ENCODE data around the gene TTC34.
"Not testable (repeated sequence)": the region's sequence is repeated elsewhere in the genome, so short reads cannot be mapped to it uniquely, and the experiment has no call there.

Gene TTC34

DNA sequence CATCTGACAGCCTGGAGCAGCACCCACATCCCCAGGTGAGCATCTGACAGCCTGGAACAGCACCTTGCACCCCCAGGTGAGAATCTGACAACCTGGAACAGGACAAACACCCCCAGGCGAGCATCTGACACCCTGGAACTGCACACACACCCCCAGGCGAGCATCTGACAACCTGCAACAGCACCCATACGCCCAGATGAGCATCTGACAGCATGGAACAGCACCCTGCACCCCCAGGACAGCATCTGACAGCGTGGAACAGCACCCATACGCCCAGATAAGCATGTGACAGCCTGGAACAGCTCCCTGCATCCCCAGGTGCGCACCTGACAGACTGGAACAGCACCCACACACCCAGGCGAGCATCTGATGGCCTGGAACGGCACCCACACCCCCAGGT, 49.0 kb downstream of the TTC34 start:
- H3K4me3 ChIP-seq (ENCODE audit: low read length) = not testable (repeated sequence)

- H3K4me3 ChIP-seq (ENCODE audit: low read length) = not testable (repeated sequence)
Observed at GRCh38 chr1:2751866-2752265, 49.6 kb downstream of the TTC34 start.

DNA sequence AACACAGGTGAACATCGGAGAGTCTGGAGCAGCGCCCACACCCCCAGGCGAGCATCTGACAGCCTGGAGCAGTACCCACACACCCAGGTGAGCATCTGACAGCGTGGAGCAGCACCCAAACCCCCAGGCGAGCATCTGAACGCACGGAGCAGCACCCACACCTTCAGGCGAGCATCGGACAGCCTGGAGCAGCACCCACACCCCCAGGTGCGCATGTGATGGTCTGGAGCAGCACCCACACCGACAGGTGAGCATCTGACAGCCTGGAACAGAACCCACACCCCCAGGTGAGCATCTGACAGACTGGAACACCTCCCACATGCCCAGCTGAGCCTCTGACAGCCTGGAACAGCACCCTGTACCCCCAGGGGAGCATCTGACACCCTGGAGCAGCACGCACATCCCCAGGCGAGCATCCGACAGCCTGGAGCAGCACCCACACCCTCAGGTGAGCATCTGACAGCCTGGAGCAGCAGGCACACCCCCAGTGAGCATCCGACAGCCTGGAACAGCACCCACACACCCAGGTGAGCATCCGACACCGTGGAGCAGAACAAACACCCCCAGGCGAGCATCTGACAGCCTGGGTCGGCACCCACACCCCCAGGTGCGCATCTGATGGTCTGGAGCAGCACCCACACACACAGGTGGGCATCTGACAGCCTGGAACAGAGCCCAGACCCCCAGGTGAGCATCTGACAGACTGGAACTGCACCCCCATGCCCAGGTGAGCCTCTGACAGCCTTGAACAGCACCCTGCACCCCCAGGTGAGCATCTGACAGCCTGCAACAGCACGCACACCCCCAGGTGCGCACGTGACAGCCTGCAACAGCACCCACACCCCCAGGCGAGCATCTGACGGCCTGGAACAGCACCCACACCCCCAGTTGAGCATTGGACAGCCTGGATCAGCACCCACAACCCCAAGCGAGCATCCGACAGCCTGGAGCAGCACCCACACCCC, 50.4 kb downstream of the TTC34 start:
- not testable (repeated sequence) for H3K4me3 ChIP-seq (ENCODE audit: low read length)

GRCh38 chr1:2750041-2750680, 51.3 kb downstream of the TTC34 start:
- H3K4me3 ChIP-seq (ENCODE audit: low read length) = not testable (repeated sequence)

- not testable (repeated sequence) for H3K4me3 ChIP-seq (ENCODE audit: low read length)
Observed at GRCh38 chr1:2748626-2749025, 52.9 kb downstream of the TTC34 start.

GRCh38 chr1:2694796-2695195, 106.7 kb downstream of the TTC34 start:
- H3K4me3 ChIP-seq (ENCODE audit: low read length) = not testable (repeated sequence)

- H3K4me3 ChIP-seq (ENCODE audit: low read length) = not testable (repeated sequence)
Observed at GRCh38 chr1:2690180-2690579, 111.3 kb downstream of the TTC34 start.

DNA sequence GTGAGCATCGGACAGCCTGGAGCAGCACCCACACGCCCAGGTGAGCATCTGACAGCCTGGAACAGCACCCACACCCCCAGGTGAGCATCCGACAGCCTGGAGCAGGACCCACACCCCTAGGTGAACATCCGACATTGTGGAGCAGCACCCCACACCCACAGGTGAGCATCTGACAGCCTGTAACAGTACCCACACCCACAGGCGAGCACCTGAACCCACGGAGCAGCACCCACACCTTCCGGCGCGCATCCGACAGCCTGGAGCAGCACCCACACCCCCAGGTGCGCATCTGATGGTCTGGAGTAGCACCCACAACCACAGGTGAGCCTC, 113.2 kb downstream of the TTC34 start:
- not testable (repeated sequence) for H3K4me3 ChIP-seq (ENCODE audit: low read length)

DNA sequence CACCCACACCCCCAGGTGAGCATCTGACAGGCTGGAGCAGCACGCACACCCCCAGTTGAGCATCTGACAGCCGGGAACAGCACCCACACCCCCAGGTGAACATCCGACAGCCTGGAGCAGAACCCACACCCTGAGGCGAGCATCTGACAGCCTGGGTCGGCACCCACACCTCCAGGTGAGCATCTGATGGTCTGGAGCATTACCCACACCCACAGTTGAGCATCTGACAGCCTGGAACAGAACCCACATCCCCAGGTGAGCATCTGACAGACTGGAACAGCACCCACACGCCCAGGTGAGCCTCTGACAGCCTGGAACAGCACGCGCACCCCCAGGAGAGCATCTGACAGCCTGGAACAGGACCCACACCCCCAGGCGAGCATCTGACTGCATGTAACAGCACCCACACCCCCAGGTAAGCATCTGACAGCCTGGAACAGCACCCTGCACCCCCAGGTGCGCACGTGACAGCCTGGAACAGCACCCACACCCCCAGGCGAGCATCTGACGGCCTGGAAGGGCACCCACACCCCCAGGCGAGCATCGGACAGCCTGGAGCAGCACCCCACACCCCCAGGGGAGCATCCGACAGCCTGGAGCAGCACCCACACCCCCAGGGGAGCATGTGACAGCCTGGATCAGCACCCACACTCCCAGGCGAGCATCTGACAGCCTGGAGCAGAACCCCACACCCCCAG, 113.7 kb downstream of the TTC34 start:
- not testable (repeated sequence) for H3K4me3 ChIP-seq (ENCODE audit: low read length)

DNA sequence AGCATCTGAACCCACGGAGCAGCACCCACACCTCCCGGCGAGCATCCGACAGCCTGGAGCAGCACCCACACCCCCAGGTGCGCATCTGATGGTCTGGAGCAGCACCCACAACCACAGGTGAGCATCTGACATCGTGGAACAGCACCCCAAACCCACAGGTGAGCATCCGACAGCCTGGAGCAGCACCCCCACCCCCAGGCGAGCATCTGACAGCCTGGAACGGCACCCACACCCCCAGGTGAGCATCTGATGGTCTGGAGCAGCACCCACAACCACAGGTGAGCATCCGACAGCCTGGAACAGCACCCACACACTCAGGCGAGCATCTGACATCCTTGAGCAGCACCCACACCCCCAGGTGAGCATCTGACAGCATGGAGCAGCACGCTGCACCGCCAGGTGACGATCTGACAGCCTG, 114.3 kb downstream of the TTC34 start:
- H3K4me3 ChIP-seq (ENCODE audit: low read length) = not testable (repeated sequence)

GRCh38 chr1:2686091-2686863, 115.2 kb downstream of the TTC34 start:
- H3K4me3 ChIP-seq (ENCODE audit: low read length) = not testable (repeated sequence)

DNA sequence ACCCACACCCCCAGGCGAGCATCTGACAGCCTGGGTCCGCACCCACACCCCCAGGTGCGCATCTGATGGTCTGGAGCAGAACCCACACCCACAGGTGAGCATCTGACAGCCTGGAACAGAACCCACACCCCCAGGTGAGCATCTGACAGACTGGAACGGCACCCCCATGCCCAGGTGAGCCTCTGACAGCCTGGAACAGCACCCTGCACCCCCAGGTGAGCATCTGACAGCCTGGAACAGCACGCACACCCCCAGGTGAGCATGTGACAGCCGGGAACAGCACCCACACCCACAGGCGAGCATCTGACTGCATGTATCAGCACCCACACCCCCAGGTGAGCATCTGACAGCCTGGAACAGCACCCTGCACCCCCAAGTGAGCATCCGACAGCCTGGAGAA, 115.8 kb downstream of the TTC34 start:
- not testable (repeated sequence) for H3K4me3 ChIP-seq (ENCODE audit: low read length)

- not testable (repeated sequence) for H3K4me3 ChIP-seq (ENCODE audit: low read length)
Observed at GRCh38 chr1:2684878-2685277, 116.6 kb downstream of the TTC34 start.

GRCh38 chr1:2684000-2684399, 117.5 kb downstream of the TTC34 start:
- not testable (repeated sequence) for H3K4me3 ChIP-seq (ENCODE audit: low read length)

GRCh38 chr1:2683321-2683741, 118.2 kb downstream of the TTC34 start:
- not testable (repeated sequence) for H3K4me3 ChIP-seq (ENCODE audit: low read length)

GRCh38 chr1:2682879-2683278, 118.6 kb downstream of the TTC34 start:
- not testable (repeated sequence) for H3K4me3 ChIP-seq (ENCODE audit: low read length)

DNA sequence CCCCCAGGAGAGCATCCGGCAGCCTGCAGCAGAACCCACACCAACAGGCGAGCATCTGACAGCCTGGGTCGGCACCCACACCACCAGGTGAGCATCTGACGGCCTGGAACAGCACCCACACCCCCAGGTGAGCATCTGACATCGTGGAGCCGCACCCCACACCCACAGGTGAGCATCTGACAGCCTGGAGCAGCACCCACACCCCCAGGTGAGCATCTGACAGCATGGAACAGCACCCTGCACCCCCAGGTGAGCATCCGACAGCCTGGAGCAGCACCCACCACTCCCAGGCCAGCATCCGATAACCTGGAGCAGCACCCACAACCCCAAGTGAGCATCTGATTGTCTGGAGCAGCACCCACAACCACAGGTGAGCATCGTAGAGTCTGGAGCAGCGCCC, 124.8 kb downstream of the TTC34 start:
- H3K4me3 ChIP-seq (ENCODE audit: low read length) = not testable (repeated sequence)

- H3K4me3 ChIP-seq (ENCODE audit: low read length) = not testable (repeated sequence)
Observed at GRCh38 chr1:2671656-2672055, 129.8 kb downstream of the TTC34 start.

GRCh38 chr1:2659806-2660205, 141.7 kb downstream of the TTC34 start:
- not testable (repeated sequence) for H3K4me3 ChIP-seq (ENCODE audit: low read length)

- H3K4me3 ChIP-seq (ENCODE audit: low read length) = not testable (repeated sequence)
Observed at GRCh38 chr1:2657909-2658308, 143.6 kb downstream of the TTC34 start.

GRCh38 chr1:2657124-2657523, 144.4 kb downstream of the TTC34 start:
- not testable (repeated sequence) for H3K4me3 ChIP-seq (ENCODE audit: low read length)

Data from GM08714 (cell line).